ENCODE measurements around the gene TSC22D1. TPM values are rescaled to one million over a fixed set of nuclear protein-coding genes. Genes with fewer than 3 reads are reported as not detected.

Gene TSC22D1
- total RNA-seq, 4 donors from 2014 or later: 199 to 263 (median 248) TPM

DNA sequence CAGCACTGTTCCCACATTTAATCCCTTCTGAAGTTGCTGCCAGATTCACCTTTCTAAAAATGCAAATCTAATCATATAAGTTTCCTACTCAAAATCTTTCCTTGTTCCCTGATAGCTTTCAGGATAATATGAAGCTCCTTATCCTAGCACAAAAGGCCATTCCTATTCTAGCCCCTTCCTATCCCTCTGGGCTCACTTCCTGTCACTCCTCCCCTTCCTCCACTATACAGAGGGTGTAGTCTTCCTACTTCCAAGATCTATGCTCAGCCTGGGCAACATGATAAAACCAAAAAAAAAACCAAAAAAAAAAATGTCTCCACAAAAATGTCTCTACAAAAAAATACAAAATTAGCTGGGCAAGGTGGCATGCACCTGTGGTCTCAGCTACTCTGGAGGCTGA is 78.3 kb downstream of the TSC22D1 start:
- no peak for DNase-seq (ENCODE audit: extremely low spot score)
- no peaks in the 10 kb centered on the region for H3K27me3 ChIP-seq
- intact Hi-C loops (cut with DNase I): no loop called here
- H3K4me1 ChIP-seq: peaks cover 0 to 13% (median 2%) of the 10 kb centered on the region in 4 donors
- no peak overlapping the region for H3K27ac ChIP-seq (replicated peaks in 1 of 4)
- H3K4me3 ChIP-seq: no peak overlapping the region
- TF ChIP-seq, protein P1, sequence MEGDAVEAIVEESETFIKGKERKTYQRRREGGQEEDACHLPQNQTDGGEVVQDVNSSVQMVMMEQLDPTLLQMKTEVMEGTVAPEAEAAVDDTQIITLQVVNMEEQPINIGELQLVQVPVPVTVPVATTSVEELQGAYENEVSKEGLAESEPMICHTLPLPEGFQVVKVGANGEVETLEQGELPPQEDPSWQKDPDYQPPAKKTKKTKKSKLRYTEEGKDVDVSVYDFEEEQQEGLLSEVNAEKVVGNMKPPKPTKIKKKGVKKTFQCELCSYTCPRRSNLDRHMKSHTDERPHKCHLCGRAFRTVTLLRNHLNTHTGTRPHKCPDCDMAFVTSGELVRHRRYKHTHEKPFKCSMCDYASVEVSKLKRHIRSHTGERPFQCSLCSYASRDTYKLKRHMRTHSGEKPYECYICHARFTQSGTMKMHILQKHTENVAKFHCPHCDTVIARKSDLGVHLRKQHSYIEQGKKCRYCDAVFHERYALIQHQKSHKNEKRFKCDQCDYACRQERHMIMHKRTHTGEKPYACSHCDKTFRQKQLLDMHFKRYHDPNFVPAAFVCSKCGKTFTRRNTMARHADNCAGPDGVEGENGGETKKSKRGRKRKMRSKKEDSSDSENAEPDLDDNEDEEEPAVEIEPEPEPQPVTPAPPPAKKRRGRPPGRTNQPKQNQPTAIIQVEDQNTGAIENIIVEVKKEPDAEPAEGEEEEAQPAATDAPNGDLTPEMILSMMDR (IDR thresholded peaks at IDR 0.05): no peak
- no peak for TF ChIP-seq POLR2AphosphoS5 (IDR thresholded peaks at IDR 0.05)
- TF ChIP-seq EP300 (IDR thresholded peaks at IDR 0.05): no peak
- TF ChIP-seq POLR2A (IDR thresholded peaks at IDR 0.05; ENCODE audit: low read depth): no peak
- no peaks in the 10 kb centered on the region for H3K9me3 ChIP-seq
- H3K36me3 ChIP-seq: no peaks in the 10 kb centered on the region

DNA sequence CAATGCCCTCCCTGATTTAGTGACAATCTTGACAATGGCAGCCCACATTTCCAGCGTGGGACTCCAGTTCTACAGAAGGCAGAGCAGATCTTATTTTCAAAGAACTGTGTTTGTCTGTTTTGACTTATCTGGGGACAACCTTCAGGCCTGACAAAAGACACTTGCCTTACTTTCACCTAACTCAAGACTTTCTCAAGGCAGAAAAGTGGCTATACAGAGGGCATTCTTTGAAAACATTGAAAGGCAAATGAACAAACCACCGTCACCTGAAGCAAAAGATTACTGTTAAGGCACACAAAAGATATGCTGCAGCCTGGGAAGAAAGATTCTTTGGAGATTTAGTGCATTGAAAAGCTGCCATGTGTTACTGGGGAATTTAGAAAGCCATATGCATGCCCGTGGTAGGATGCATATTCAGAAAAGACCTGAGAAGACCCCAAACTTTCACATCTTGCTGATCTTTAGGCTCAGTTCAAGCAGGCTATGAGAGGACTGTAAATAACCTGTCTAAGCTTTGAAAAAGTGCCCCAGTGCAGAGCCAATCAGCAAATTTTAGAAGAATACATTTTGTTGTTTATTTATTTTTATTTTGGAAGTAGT is 82.8 kb downstream of the TSC22D1 start:
- no peak overlapping the region for H3K27ac ChIP-seq (replicated peaks in 1 of 4)
- DNase-seq (ENCODE audit: extremely low spot score): no peak
- H3K27me3 ChIP-seq: no peaks in the 10 kb centered on the region
- TF ChIP-seq, protein P1 (IDR thresholded peaks at IDR 0.05): no peak
- TF ChIP-seq EP300 (IDR thresholded peaks at IDR 0.05) (no peak), POLR2A (IDR thresholded peaks at IDR 0.05; ENCODE audit: low read depth) (no peak), POLR2AphosphoS5 (IDR thresholded peaks at IDR 0.05) (no peak)
- 76% methylated on average over 3 of the region's 3 CpGs for WGBS
- peaks cover 0 to 9% (median 2%) of the 10 kb centered on the region in 4 donors for H3K4me1 ChIP-seq
- intact Hi-C loops (cut with DNase I): no loop called here
- H3K36me3 ChIP-seq: peaks cover 0 to 6% (median 0%) of the 10 kb centered on the region in 4 donors
- H3K9me3 ChIP-seq: no peaks in the 10 kb centered on the region
- H3K4me3 ChIP-seq: no peak overlapping the region

DNA sequence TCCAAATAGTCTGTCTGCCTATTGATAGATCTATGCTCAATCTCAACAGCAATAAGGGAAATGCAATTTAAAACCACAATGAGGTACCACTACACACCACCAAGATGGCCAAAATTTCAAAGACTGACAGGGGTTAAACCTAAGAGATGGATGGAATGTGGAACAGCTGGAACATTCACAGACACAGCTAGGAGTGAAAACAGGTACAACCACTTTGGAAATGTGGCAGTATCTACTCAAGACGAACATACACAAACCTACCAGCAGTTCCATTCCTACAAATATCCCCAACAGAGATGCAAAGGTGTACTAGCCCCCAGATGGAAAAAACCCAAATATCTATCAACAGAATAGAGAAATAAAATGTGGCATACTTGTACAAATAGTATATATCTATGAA is 86.4 kb downstream of the TSC22D1 start:
- Histone ChIP-seq H3K36me3 (peaks cover 0 to 6% (median 0%) of the 10 kb centered on the region in 4 donors), H3K27me3 (no peaks in the 10 kb centered on the region), H3K27ac (replicated peaks in 1 of 4) (no peak overlapping the region), H3K4me1 (peaks cover 0 to 10% (median 6%) of the 10 kb centered on the region in 4 donors), H3K4me3 (no peak overlapping the region), H3K9me3 (no peaks in the 10 kb centered on the region)
- TF ChIP-seq, protein P1 (IDR thresholded peaks at IDR 0.05): no peak
- TF ChIP-seq POLR2AphosphoS5 (IDR thresholded peaks at IDR 0.05) (no peak), POLR2A (IDR thresholded peaks at IDR 0.05; ENCODE audit: low read depth) (no peak), EP300 (IDR thresholded peaks at IDR 0.05) (no peak)
- intact Hi-C loops (cut with DNase I): no loop called here
- 89% methylated on average over 1 of the region's 1 CpG for WGBS
- DNase-seq (ENCODE audit: extremely low spot score): no peak

DNA sequence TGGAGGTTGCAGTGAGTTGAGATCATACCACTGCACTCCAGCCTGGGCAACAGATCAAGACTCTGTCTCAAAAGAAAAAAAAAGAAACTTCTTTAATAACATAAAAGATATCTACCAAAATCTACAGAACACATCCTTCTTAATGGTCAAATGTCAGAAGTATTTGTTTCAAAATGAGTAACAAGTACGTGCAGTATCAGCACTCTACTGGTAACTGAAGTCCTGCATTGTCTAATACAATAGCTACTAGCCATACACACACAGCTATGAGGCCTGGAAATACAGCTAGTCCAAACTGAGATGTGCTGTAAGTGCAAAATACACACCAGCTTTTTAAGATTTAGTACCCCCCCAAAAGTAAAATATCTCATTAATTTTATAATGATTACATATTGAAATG is 88.1 kb downstream of the TSC22D1 start:
- no peaks in the 10 kb centered on the region for H3K27me3 ChIP-seq
- peaks cover 5 to 18% (median 15%) of the 10 kb centered on the region in 4 donors for H3K4me1 ChIP-seq
- H3K36me3 ChIP-seq: peaks cover 0 to 6% (median 0%) of the 10 kb centered on the region in 4 donors
- H3K4me3 ChIP-seq: no peak overlapping the region
- no peaks in the 10 kb centered on the region for H3K9me3 ChIP-seq
- H3K27ac ChIP-seq (replicated peaks in 1 of 4): no peak overlapping the region
- TF ChIP-seq POLR2AphosphoS5 (IDR thresholded peaks at IDR 0.05) (no peak), EP300 (IDR thresholded peaks at IDR 0.05) (no peak), POLR2A (IDR thresholded peaks at IDR 0.05; ENCODE audit: low read depth) (no peak)
- TF ChIP-seq, protein P1 (IDR thresholded peaks at IDR 0.05): no peak
- WGBS: 92% methylated on average over 1 of the region's 1 CpG
- intact Hi-C loops (cut with DNase I): no loop called here
- DNase-seq (ENCODE audit: extremely low spot score): no peak
